ENCODE data around the gene RNF31. TPM values are rescaled to one million over a fixed set of nuclear protein-coding genes. Genes with fewer than 3 reads are reported as not detected.

The RNF31 gene
- total RNA-seq, 4 donors from 2014 or later, result 21.7 to 54.8 (median 27.4) TPM

DNA sequence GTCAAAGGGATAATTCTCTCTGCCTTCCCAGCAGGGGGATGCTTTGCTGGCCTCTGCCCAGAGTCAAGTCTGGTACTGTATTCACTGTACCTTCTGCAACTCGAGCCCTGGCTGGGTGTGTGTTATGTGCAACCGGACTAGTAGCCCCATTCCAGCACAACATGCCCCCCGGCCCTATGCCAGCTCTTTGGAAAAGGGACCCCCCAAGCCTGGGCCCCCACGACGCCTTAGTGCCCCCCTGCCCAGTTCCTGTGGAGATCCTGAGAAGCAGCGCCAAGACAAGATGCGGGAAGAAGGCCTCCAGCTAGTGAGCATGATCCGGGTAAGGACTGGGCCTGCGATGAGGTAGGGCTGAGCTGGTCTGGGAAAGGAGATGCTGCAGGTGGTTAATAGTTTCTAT, 3.3 kb downstream of the RNF31 start:
- TF ChIP-seq, protein P1, sequence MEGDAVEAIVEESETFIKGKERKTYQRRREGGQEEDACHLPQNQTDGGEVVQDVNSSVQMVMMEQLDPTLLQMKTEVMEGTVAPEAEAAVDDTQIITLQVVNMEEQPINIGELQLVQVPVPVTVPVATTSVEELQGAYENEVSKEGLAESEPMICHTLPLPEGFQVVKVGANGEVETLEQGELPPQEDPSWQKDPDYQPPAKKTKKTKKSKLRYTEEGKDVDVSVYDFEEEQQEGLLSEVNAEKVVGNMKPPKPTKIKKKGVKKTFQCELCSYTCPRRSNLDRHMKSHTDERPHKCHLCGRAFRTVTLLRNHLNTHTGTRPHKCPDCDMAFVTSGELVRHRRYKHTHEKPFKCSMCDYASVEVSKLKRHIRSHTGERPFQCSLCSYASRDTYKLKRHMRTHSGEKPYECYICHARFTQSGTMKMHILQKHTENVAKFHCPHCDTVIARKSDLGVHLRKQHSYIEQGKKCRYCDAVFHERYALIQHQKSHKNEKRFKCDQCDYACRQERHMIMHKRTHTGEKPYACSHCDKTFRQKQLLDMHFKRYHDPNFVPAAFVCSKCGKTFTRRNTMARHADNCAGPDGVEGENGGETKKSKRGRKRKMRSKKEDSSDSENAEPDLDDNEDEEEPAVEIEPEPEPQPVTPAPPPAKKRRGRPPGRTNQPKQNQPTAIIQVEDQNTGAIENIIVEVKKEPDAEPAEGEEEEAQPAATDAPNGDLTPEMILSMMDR (IDR thresholded peaks at IDR 0.05; ENCODE audit: low read depth), result no peak

DNA sequence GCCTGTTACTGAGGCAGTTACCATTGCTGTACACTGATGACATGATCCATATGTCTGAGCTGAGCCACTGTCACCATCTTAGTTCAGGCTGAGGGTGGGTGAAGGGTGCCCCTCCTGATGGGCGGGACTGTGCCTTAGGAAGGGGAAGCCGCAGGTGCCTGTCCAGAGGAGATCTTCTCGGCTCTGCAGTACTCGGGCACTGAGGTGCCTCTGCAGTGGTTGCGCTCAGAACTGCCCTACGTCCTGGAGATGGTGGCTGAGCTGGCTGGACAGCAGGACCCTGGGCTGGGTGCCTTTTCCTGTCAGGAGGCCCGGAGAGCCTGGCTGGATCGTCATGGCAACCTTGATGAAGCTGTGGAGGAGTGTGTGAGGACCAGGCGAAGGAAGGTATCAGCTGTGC, 3.7 kb downstream of the RNF31 start:
- TF ChIP-seq, protein P1 (IDR thresholded peaks at IDR 0.05; ENCODE audit: low read depth), result no peak

DNA sequence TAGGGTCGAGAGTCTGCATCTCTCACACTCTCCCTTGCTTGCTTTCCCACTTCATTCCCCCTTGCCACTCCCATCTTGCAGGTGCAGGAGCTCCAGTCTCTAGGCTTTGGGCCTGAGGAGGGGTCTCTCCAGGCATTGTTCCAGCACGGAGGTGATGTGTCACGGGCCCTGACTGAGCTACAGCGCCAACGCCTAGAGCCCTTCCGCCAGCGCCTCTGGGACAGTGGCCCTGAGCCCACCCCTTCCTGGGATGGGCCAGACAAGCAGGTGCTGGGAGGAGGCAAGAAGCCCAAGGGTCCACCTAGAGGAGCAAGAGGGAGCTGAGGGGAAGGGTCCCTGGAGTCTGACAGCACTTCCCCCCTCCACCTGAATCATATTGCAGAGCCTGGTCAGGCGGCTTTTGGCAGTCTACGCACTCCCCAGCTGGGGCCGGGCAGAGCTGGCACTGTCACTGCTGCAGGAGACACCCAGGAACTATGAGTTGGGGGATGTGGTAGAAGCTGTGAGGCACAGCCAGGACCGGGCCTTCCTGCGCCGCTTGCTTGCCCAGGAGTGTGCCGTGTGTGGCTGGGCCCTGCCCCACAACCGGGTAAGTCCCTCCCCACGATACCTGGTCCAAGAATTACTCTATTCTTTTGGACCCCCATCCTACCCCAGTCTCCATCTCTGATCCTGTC, 4.2 kb downstream of the RNF31 start:
- TF ChIP-seq, protein P1 (IDR thresholded peaks at IDR 0.05; ENCODE audit: low read depth), result no peak

DNA sequence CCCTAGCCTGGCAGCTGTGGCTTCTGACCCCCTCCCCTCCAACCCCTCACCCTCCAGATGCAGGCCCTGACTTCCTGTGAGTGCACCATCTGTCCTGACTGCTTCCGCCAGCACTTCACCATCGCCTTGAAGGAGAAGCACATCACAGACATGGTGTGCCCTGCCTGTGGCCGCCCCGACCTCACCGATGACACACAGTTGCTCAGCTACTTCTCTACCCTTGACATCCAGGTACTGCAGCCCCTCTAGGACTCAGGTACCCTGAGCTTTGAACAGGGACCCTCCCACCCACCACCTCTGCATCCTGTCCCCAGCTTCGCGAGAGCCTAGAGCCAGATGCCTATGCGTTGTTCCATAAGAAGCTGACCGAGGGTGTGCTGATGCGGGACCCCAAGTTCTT, 7.8 kb downstream of the RNF31 start:
- TF ChIP-seq, protein P1 (IDR thresholded peaks at IDR 0.05; ENCODE audit: low read depth), result no peak

DNA sequence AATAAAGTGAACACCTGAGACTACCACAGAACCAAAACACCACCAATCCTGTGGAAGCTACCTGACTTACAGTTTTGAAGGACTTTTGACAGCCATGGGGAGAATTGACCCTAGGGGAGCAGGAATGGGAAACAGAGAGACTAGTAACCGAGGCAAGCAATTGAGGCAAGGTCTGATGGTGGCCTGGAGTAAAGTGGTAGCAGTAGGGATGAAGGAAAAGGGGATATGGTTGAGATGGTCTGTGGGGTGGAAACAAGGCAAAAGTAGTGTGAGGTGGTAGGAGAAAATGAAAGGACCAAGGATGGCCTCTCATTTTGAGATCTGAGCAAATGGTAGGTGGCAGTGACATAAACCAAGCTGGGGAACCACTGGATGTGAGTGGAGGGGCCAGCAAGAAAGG, 9.5 kb downstream of the RNF31 start:
- TF ChIP-seq, protein P1 (IDR thresholded peaks at IDR 0.05; ENCODE audit: low read depth), result no peak

DNA sequence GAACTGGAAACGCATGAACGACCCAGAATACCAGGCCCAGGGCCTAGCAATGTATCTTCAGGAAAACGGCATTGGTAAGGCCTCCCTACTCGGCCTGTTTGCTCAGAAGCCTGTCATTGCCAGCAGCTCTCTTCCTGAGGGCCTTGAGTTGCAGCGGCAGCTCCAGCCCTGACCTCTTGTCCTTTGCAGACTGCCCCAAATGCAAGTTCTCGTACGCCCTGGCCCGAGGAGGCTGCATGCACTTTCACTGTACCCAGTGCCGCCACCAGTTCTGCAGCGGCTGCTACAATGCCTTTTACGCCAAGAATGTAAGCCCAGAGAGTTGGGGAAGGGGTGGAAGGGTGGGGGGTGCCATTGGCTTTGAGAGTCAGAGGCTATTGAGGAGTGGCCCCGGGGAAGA, 10.0 kb downstream of the RNF31 start:
- TF ChIP-seq, protein P1 (IDR thresholded peaks at IDR 0.05; ENCODE audit: low read depth), result no peak

DNA sequence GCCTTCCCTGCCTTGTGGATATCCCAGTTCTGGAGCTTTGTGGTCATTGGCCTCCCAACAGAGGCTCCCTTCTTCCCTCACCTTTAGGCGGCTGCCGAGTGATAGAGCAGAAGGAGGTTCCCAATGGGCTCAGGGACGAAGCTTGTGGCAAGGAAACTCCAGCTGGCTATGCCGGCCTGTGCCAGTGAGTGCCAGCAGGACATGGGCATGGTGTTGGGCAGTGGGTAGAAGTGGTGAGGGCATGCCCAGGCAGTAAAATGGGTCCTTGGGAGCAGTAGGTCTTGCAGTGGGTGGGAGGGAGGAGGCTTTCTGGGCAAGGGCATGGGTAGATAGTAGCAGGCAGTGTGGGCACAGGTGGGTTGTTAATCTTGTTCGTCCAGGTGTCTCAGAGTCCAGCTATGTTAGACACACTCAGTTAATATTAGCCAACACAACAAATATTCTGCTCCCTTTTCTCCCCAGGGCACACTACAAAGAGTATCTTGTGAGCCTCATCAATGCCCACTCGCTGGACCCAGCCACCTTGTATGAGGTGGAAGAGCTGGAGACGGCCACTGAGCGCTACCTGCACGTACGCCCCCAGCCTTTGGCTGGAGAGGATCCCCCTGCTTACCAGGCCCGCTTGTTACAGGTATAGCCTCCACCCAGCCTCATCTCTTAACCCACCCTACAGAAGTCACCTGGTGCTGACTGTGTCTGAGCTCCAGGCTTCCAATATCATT, 12.6 kb downstream of the RNF31 start:
- TF ChIP-seq, protein P1 (IDR thresholded peaks at IDR 0.05; ENCODE audit: low read depth), result no peak

Measured in subcutaneous adipose tissue (tissue), 4 donors.